Endodermal cell (in vitro differentiated cells): ENCODE data around the gene MGAT5B. TPM values are rescaled to one million over a fixed set of nuclear protein-coding genes. Genes with fewer than 3 reads are reported as not detected.

Source experiments
- DNase-seq: peaks from one replicate; pipeline ENCODE4 v3.0.0-alpha.2; 2017
- H3K27ac ChIP-seq: 2 replicates; pipeline ENCODE4 v1.5.1; 2013; ENCODE audit warnings: mild to moderate bottlenecking, low read depth, low read length, moderate library complexity
- H3K27me3 ChIP-seq: 2 replicates; pipeline ENCODE4 v1.6.1; 2013; ENCODE audit warnings: mild to moderate bottlenecking, low read length, moderate library complexity; ENCODE audit not compliant: insufficient read depth, control insufficient read depth, poor library complexity, severe bottlenecking
- H3K36me3 ChIP-seq: 2 replicates; pipeline ENCODE4 v1.7.0; 2013; ENCODE audit warnings: mild to moderate bottlenecking, low read length, moderate library complexity; ENCODE audit not compliant: control insufficient read depth, insufficient read depth
- H3K4me1 ChIP-seq: one replicate; pipeline ENCODE4 v1.7.0; 2013; ENCODE audit warnings: low read length; ENCODE audit not compliant: control insufficient read depth, insufficient read depth
- H3K4me3 ChIP-seq: 2 replicates; pipeline ENCODE4 v1.5.1; 2013; ENCODE audit warnings: mild to moderate bottlenecking, low read length, moderate library complexity
- H3K9ac ChIP-seq: 2 replicates; pipeline ENCODE4 v1.6.1; 2013; ENCODE audit warnings: mild to moderate bottlenecking, low read length, moderate library complexity; ENCODE audit not compliant: poor library complexity, severe bottlenecking; ENCODE audit errors: extremely low read depth
- H3K9me3 ChIP-seq: 2 replicates; pipeline ENCODE4 v1.6.1; 2013; ENCODE audit warnings: mild to moderate bottlenecking, low read length, moderate library complexity; ENCODE audit not compliant: control insufficient read depth
- H3K27ac Mint-ChIP-seq: 2 replicates; pipeline ENCODE4 v1.8.0; 2020; ENCODE audit warnings: mixed read lengths
- H3K27me3 Mint-ChIP-seq: 2 replicates; pipeline ENCODE4 v1.8.0; 2021; ENCODE audit warnings: mild to moderate bottlenecking, mixed read lengths; ENCODE audit not compliant: insufficient read depth
- H3K36me3 Mint-ChIP-seq: 2 replicates; pipeline ENCODE4 v1.8.0; 2020; ENCODE audit warnings: low read depth, mixed read lengths
- H3K4me1 Mint-ChIP-seq: 2 replicates; pipeline ENCODE4 v1.8.0; 2020; ENCODE audit warnings: mixed read lengths
- H3K4me3 Mint-ChIP-seq: 2 replicates; pipeline ENCODE4 v1.8.0; 2020; ENCODE audit warnings: mild to moderate bottlenecking, moderate library complexity, mixed read lengths
- H3K9me3 Mint-ChIP-seq: 2 replicates; pipeline ENCODE4 v1.8.0; 2020; ENCODE audit warnings: mild to moderate bottlenecking, mixed read lengths
- WGBS, 2 experiments: methylation state at CpG; one replicate each; pipeline versions ENCODE4 v1.1.5 to v1.1.7; 2013; ENCODE audit warnings: missing lambda C conversion rate in 2 of 2, mixed read lengths in 1 of 2; ENCODE audit not compliant: insufficient coverage in 1 of 2, insufficient read length in 1 of 2; 5-methylcytosine and 5-hydroxymethylcytosine counted together
- total RNA-seq, 2 donors: library from RNA; stranded (reverse); fragmentation: NEBNext Ultra II Directional in 1 of 2; extraction: Animal tissue kit (Norgen Biotek cat#: 25700) in 1 of 2; gene quantifications; 2 replicates in 1 of 2; 3 replicates in 1 of 2; pipeline ENCODE4 v1.2.1, GENCODE V29; 2021
- TF ChIP-seq, protein P1 (sequence below): fragments of 200-600 bp; sonication (generic); conservative IDR thresholded peaks from 2 replicates; pipeline ENCODE4 v1.5.0; 2021; ENCODE audit warnings: antibody characterized with exemption, mild to moderate bottlenecking

MGAT5B gene
- total RNA-seq, 2 donors from 2014 or later: 2.9 to 3.3 TPM

DNA sequence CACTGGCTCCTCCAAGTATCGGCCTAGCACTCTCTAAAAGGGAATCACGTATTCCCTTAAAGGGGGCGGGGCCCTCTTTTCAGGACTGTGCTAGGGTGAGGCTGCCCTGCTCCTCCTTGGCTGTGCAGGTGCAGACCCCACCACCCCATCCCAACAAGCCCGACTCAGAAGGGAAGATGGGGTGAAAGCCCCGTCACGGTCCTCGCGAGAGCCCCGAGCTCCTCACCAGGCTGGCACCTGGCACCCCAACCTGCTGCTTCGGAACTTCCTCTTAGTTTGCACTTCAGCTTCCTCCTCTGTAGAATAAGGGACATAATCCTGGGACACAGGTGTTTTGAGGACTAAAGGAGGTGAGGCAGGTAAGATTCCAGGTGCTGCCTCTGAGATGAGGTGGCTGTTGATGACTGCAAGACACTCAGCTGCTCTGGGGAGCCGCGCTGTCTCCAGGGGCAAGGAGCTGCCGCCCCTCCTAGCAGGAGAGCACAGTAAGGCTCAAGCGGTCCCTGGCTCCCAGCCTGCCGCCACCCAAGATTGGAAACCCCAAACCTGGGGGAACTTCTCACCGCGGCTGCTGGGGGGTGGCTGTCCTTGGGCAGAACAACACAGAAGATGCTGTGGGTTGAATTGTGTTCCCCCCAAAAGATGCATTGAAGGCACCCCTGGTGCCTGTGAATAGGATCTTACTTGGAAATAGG is 88.8 kb downstream of the MGAT5B start:
- Mint-ChIP-seq H3K4me1 (peaks cover 12% of the 10 kb centered on the region), H3K4me3 (no peak overlapping the region), H3K36me3 (no peaks in the 10 kb centered on the region), H3K9me3 (no peaks in the 10 kb centered on the region), H3K27me3 (no peaks in the 10 kb centered on the region), H3K27ac (no peak overlapping the region)
- TF ChIP-seq, protein P1, sequence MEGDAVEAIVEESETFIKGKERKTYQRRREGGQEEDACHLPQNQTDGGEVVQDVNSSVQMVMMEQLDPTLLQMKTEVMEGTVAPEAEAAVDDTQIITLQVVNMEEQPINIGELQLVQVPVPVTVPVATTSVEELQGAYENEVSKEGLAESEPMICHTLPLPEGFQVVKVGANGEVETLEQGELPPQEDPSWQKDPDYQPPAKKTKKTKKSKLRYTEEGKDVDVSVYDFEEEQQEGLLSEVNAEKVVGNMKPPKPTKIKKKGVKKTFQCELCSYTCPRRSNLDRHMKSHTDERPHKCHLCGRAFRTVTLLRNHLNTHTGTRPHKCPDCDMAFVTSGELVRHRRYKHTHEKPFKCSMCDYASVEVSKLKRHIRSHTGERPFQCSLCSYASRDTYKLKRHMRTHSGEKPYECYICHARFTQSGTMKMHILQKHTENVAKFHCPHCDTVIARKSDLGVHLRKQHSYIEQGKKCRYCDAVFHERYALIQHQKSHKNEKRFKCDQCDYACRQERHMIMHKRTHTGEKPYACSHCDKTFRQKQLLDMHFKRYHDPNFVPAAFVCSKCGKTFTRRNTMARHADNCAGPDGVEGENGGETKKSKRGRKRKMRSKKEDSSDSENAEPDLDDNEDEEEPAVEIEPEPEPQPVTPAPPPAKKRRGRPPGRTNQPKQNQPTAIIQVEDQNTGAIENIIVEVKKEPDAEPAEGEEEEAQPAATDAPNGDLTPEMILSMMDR: no peak
- Histone ChIP-seq H3K4me1 (peaks cover 7% of the 10 kb centered on the region), H3K9ac (no peak overlapping the region), H3K4me3 (no peak overlapping the region), H3K27ac (no peak overlapping the region), H3K9me3 (no peaks in the 10 kb centered on the region), H3K36me3 (no peaks in the 10 kb centered on the region), H3K27me3 (no peaks in the 10 kb centered on the region)
- no peak for DNase-seq
- 86 to 88% methylated on average over 10 to 17 of the region's 17 CpGs for WGBS, 2 experiments

DNA sequence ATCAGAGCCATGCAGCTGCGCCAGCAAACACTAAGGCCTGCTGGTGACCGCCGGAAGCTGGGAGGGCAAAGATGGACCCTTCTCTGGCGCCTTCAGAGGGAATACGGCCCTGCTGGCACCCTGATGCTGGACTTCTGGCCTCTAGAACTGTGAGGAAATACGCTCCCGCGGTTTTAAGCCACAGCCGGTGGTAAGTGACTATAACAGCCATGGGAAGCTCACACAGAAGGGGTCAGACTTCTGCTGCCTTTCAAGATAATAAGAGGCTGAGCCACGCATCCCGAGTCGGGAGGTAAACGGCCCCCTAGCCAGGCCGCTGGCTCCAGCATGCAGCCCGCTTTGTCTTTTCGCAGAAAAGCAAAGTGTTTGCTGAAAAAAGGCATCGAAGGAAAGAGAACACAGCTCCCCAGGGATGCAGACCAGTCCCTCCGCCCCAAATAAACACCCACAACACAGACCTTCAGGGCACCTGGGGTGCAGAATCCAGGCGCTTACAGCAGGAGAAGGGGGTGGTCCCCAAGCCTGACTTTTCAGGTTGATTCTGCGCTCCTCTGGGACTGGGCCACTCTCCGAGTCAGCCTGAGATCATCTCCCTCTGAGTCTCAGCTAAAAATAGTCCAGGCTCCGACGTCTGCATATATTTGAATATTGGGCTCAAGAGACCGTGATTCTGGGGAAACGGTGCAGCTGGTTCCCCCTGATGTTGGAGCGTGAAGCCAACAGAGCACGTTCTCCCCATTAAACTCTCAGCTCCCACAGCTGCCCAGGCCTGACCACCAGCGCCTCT is 89.7 kb downstream of the MGAT5B start:
- H3K36me3 ChIP-seq: no peaks in the 10 kb centered on the region
- no peak overlapping the region for H3K4me3 Mint-ChIP-seq
- H3K27ac ChIP-seq: no peak overlapping the region
- H3K27ac Mint-ChIP-seq: no peak overlapping the region
- no peaks in the 10 kb centered on the region for H3K27me3 Mint-ChIP-seq
- H3K4me1 ChIP-seq: peaks cover 7% of the 10 kb centered on the region
- H3K4me1 Mint-ChIP-seq: peaks cover 12% of the 10 kb centered on the region
- H3K27me3 ChIP-seq: no peaks in the 10 kb centered on the region
- no peaks in the 10 kb centered on the region for H3K9me3 ChIP-seq
- DNase-seq: no peak
- WGBS, 2 experiments: 53 to 65% methylated on average over 17 to 28 of the region's 28 CpGs
- no peaks in the 10 kb centered on the region for H3K9me3 Mint-ChIP-seq
- peaks cover 3% of the 10 kb centered on the region for H3K36me3 Mint-ChIP-seq
- H3K9ac ChIP-seq: no peak overlapping the region
- TF ChIP-seq, protein P1: no peak
- H3K4me3 ChIP-seq: no peak overlapping the region

DNA sequence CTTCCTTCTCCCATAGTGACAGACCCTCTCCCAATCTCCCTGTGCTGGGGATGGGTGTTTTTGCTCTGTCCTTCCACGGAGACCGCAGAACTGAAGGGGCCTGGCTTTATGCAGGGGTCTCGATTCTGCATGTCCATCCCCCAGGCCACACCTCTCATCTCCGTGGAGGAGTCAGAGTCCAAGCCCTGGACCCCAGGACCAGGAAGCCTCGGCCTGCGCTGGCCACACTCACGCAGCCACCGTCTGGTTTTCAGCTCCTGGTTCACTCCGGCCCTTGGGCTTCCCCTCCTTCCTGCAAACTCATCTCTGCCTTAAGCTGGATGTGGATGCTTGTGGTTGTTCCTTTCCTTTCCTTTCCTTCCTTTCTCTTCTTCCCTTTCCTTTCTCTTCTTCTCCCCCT is 90.8 kb downstream of the MGAT5B start:
- H3K36me3 ChIP-seq: no peaks in the 10 kb centered on the region
- no peak overlapping the region for H3K27ac ChIP-seq
- H3K36me3 Mint-ChIP-seq: peaks cover 4% of the 10 kb centered on the region
- no peak overlapping the region for H3K9ac ChIP-seq
- no peaks in the 10 kb centered on the region for H3K27me3 Mint-ChIP-seq
- no peaks in the 10 kb centered on the region for H3K9me3 ChIP-seq
- H3K4me1 ChIP-seq: peaks cover 7% of the 10 kb centered on the region
- WGBS, 2 experiments: 80 to 90% methylated on average over 7 to 9 of the region's 9 CpGs
- H3K4me1 Mint-ChIP-seq: peaks cover 12% of the 10 kb centered on the region
- no peak for DNase-seq
- no peak overlapping the region for H3K4me3 ChIP-seq
- H3K4me3 Mint-ChIP-seq: no peak overlapping the region
- no peaks in the 10 kb centered on the region for H3K27me3 ChIP-seq
- TF ChIP-seq, protein P1: no peak
- H3K27ac Mint-ChIP-seq: no peak overlapping the region
- no peaks in the 10 kb centered on the region for H3K9me3 Mint-ChIP-seq
